PFSK-1 (cell line): ENCODE measurements around the gene SPG7.

Experiments used
- FOXP2 ChIP-seq: optimal IDR thresholded peaks from 2 replicates; pipeline ENCODE3; 2011; ENCODE audit warnings: borderline replicate concordance, control low read depth, inconsistent platforms; ENCODE audit not compliant: insufficient read depth; ENCODE audit errors: extremely low read length, extremely low read depth
- POLR2AphosphoS5 ChIP-seq: IDR thresholded peaks from 2 replicates; pipeline ENCODE4 v1.6.1; 2012; ENCODE audit warnings: low read depth, mild to moderate bottlenecking, control low read depth, low read length, moderate library complexity
- SIN3A ChIP-seq: IDR thresholded peaks from 2 replicates; pipeline ENCODE4 v1.6.1; 2012; ENCODE audit warnings: mild to moderate bottlenecking, low read length, moderate library complexity, borderline replicate concordance; ENCODE audit not compliant: insufficient read depth
- TAF1 ChIP-seq: IDR thresholded peaks from 2 replicates; pipeline ENCODE4 v1.6.1; 2012; ENCODE audit warnings: low read length, control low read depth, borderline replicate concordance; ENCODE audit not compliant: insufficient read depth
- TF ChIP-seq, protein P1 (sequence below), 2 experiments: IDR thresholded peaks; 2 replicates each; pipeline versions ENCODE4 v1.6.1 to v1.8.0; 2011 to 2012; ENCODE audit warnings: low read depth in 2 of 2, low read length in 2 of 2, control low read depth in 1 of 2, inconsistent platforms in 1 of 2, mild to moderate bottlenecking in 1 of 2, moderate library complexity in 1 of 2; ENCODE audit not compliant: insufficient read depth in 1 of 2

The SPG7 gene

DNA sequence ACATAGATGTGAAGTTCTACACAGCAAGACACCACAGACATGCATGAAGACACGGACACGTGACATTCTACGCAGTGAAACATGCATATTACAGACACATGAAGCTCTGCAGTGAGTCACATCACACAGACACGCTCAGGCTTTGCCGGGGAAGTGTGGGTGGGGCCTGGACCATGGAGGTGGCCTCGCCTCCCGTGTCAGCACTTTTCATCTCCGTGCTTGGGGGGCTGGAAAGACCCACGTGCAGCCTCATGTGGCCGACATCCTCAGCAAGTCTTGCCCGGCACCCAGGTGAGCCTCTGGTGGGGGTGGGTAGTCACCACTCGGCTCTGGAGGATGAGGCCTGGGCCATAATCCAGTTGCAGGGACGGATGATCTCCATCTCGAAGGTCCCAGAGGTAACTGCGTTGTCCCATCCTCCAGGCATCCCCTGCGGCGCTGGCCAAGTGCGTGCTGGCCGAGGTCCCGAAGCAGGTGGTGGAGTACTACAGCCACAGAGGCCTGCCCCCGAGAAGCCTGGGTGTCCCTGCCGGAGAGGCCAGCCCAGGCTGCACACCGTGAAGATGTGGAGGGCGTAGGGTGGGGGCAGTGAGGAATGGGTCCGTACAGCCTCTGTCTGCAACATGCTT lies 88.0 kb downstream of the SPG7 start:
- TF ChIP-seq, protein P1, sequence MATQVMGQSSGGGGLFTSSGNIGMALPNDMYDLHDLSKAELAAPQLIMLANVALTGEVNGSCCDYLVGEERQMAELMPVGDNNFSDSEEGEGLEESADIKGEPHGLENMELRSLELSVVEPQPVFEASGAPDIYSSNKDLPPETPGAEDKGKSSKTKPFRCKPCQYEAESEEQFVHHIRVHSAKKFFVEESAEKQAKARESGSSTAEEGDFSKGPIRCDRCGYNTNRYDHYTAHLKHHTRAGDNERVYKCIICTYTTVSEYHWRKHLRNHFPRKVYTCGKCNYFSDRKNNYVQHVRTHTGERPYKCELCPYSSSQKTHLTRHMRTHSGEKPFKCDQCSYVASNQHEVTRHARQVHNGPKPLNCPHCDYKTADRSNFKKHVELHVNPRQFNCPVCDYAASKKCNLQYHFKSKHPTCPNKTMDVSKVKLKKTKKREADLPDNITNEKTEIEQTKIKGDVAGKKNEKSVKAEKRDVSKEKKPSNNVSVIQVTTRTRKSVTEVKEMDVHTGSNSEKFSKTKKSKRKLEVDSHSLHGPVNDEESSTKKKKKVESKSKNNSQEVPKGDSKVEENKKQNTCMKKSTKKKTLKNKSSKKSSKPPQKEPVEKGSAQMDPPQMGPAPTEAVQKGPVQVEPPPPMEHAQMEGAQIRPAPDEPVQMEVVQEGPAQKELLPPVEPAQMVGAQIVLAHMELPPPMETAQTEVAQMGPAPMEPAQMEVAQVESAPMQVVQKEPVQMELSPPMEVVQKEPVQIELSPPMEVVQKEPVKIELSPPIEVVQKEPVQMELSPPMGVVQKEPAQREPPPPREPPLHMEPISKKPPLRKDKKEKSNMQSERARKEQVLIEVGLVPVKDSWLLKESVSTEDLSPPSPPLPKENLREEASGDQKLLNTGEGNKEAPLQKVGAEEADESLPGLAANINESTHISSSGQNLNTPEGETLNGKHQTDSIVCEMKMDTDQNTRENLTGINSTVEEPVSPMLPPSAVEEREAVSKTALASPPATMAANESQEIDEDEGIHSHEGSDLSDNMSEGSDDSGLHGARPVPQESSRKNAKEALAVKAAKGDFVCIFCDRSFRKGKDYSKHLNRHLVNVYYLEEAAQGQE (IDR thresholded peaks at IDR 0.05; ENCODE audit: insufficient read depth in 1 of 2, low read depth in 2 of 2, low read length in 2 of 2) = no peak
- no peak for TF ChIP-seq FOXP2
- no peak for TF ChIP-seq POLR2AphosphoS5
- no peak for TF ChIP-seq SIN3A
- TF ChIP-seq TAF1 = no peak

GRCh38 chr16:89596957-89597649 lies 88.9 kb downstream of the SPG7 start:
- TF ChIP-seq, protein P1 (IDR thresholded peaks at IDR 0.05; ENCODE audit: insufficient read depth in 1 of 2, low read depth in 2 of 2, low read length in 2 of 2) = no peak
- no peak for TF ChIP-seq POLR2AphosphoS5
- no peak for TF ChIP-seq FOXP2
- no peak for TF ChIP-seq SIN3A
- TF ChIP-seq TAF1 = no peak

- TF ChIP-seq FOXP2 = no peak
- no peak for TF ChIP-seq TAF1
- TF ChIP-seq POLR2AphosphoS5 = no peak
- no peak for TF ChIP-seq SIN3A
- TF ChIP-seq, protein P1 (IDR thresholded peaks at IDR 0.05; ENCODE audit: insufficient read depth in 1 of 2, low read depth in 2 of 2, low read length in 2 of 2) = no peak
These were observed 90.0 kb downstream of the SPG7 start for GRCh38 chr16:89598199-89598598.

DNA sequence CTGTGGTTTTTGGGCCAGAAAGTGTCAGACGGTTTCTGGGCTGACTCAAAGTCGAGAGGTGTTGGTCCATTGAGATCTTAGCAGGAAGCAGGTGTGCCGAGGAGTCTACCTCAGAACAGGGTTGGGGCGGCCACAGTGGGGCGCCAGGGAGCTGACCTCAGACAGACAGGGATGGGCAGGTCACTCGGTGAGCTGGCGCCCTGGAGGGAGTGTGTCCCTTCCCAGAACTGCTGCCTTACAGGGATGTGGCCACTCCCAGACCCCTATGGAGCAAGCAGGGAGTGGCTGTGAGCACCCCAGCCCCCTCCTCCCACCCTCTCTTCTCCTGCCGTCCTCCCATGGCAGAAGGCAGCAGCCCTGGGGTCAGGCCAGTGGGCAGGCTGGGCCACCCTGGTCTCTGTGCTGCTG lies 91.3 kb downstream of the SPG7 start:
- TF ChIP-seq, protein P1 (IDR thresholded peaks at IDR 0.05; ENCODE audit: insufficient read depth in 1 of 2, low read depth in 2 of 2, low read length in 2 of 2) = no peak
- TF ChIP-seq SIN3A (no peak), TAF1 (no peak), FOXP2 (no peak), POLR2AphosphoS5 (no peak)
